ENCODE results near the gene PLAA. TPM values are rescaled to one million over a fixed set of nuclear protein-coding genes. Genes with fewer than 3 reads are reported as not detected.

PLAA gene
- 46.0 and 58.8 TPM in 2 replicates for total RNA-seq

DNA sequence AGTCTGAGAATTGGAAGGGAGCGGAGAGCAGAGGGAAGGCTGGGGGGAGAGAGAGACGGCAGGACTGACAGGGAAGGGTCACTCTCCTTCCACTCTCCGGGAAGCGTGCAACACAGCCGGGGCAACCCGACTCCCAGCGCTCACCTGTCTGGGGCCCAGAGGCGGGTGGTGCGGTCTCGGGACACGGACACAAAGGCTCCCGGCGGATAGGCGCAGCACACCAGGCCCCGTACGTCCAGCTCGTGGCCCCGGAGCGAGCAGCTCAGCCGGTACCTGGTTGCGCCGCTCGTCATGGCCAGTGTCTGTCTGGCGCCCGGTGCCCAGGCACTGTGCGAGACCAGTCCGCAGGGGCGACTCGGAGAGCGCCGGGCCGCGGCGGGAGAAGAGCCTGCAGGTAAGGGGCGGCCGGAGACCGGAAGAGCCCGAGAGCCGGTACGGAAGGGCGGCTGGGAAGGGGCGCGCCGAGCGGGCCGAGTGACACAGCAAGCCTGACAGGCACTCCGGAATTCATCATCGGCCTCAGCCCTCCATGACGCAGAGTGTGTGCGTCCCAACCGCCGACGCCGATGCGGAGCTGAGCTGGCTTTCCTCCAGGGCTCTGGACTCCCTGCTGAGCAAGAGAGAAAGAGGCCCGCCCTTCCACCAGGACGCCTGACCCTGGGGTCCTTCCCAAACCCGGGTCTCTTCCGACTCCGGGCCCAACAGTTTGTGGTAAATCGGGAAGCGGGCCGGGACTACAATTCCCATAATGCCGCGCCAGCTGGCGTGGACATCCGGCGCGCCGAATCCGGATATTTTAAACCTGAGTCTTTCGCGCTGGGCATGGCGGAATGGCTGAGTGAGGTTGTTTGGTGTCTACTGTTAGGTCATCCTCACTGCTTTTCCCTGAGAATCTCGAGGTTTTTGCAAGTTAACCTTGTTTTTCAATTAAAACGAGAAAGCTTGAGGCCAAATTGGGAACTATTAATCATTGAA lies at the start of gene PLAA:
PLAA (minus strand) TSS at position 490 of the 975 bp plus-strand sequence; CDS start at position 293, 197 bp downstream.

DNA sequence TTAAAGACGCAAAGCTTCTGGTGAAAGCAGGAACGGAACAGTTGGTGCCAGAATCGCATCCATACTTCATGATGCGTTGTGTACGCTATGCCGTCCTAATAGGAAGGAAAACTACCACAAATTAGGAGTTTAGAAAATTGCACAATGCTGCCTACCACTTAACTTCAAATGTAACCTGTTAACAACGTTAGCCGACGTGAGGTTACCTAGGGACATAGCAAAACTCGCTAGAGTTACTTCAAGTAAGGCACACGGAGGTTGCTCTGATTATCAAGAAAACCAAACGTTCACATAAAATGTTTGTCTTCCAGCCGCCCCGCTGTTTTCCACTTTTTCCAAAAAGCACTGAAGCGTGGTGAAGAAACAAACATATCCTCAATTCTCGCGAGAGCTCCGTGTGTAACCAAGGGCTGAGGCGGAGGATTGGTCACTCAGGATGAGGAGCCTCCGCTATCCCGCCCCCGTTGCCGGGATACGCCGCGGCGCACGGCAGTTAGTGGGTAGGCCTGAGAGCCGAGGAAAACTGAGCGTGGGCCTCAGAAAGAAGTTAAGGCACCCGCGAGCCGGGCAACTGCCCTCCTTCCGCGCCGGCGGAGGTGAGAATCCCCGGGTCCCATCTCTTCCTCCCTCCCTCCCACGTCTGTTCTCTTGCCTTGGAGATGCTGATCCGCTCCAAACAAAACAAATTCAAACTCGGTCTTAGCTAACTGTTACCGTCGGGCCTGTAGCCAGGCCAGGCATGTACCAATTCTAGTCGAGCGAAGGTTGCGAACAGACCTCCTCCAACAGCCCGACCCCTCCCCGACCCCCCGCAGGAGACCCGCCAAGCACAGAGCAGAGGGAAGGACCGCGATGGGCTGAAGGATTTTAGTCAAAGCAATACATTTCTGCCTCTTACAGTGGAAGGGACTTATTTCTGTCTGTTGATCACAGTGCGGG lies 9.1 kb upstream of the PLAA start, which contains the start of gene IFT74:
IFT74 (plus strand) TSS at position 492 of the 939 bp plus-strand sequence. CDS start 5,556 bp downstream, outside the sequence.

DNA sequence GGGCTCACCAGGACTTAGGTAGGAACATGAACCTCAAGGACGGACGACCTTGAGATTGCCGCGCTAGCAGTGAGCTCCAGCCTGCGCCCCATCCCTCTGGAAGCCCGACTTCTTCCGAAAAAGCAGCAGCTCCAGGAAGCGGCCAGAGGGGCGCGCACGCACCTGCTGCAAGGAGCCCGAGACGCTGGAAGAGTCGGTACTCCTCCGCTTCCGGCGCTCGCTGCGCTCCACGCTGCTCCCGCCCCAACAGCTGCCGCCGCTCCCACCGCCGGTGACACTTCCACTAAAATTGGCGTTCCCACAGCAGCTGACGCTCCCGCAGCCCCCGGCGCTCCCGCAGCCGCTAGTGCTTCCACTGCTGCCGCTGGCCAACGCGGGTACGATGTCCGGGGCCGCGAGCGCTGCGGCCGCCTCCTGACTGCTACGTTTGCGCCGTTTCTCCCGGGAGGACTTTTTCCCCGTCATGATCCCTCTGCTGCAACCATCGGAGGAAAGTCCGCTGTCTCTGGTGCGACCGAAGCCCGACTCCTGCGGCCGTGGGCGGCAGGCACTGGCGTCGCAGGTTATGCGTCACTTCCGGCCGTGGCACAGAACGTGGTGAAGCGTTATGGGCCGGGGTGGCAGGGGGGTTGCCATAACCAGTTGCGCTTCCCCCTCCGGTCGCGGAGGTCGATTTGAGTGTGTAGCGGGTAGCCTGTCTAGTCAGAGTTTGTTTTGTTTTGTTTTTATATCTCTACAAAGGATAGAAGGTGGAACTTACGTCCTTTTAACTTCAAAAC lies 54.6 kb downstream of the PLAA start, which contains the start of gene CAAP1:
CAAP1 (minus strand) TSS at position 552 of the 779 bp plus-strand sequence; CDS start at position 465, 87 bp downstream.

Other genes with a start within 250 kb of the PLAA start
- 16.5 and 23.0 TPM in 2 replicates for gene CAAP1, start 54.4 kb downstream of the PLAA start, total RNA-seq
- gene IFT74, start 9.2 kb upstream of the PLAA start, total RNA-seq = 18.5 and 20.9 TPM in 2 replicates
- gene LRRC19, start 58.4 kb upstream of the PLAA start, total RNA-seq = not detected in 2 replicates
- 3.1 and 3.6 TPM in 2 replicates for gene TEK, start 162.0 kb upstream of the PLAA start, total RNA-seq